GM12878 (cell line): ENCODE data around the gene GALNT6. TPM values are rescaled to one million over a fixed set of nuclear protein-coding genes. Genes with fewer than 3 reads are reported as not detected.

Source experiments
- ATAC-seq: fragments of 200-7000 bp; cut with Tn5 transposase; 3 replicates; pipeline ENCODE4 v1.9.1; 2020; ENCODE audit warnings: mild to moderate bottlenecking, moderate library complexity
- BruUV-seq: library from RNA; stranded (reverse); fragments of 400-500 nt; replicated peaks from 2 replicates; lab custom pipeline; 2021; lab: Mats Ljungman, UMichigan
- CTCF ChIA-PET: fragments of 300-600 bp; sonication (Branson Sonifier 250); formaldehyde crosslinking; extraction: SDS; loops from one replicate; lab custom pipeline; 2021; ENCODE audit warnings: inconsistent platforms; lab: Yijun Ruan, JAX
- POLR2A ChIA-PET: fragments of 350-600 bp; formaldehyde crosslinking; extraction: SDS; loops from one replicate; lab custom pipeline; 2021; ENCODE audit warnings: inconsistent platforms; lab: Charles Lee
- RAD21 ChIA-PET: fragments of 300-600 bp; sonication (Branson Sonifier 250); formaldehyde crosslinking; loops from one replicate; lab custom pipeline; 2023; ENCODE audit warnings: antibody characterized with exemption; ENCODE audit not compliant: unreplicated experiment; lab: Charles Lee
- SMC1A ChIA-PET: fragments of 300-600 bp; sonication (Branson Sonifier 250); formaldehyde crosslinking; loops from one replicate; lab custom pipeline; 2023; ENCODE audit not compliant: unreplicated experiment, uncharacterized antibody; lab: Charles Lee
- DNase-seq: peaks from one replicate; pipeline ENCODE4 v3.0.0-alpha.2; 2011; ENCODE audit warnings: low read depth, low spot score
- FAIRE-seq: peaks from 3 replicates; lab custom pipeline; 2011; peaks lifted over from hg19 to GRCh38; lab: Jason Lieb, UNC
- H2AFZ ChIP-seq: 2 replicates; pipeline ENCODE4 v1.6.0; 2011; ENCODE audit warnings: low read depth, low read length, control low read depth; ENCODE audit not compliant: control insufficient read depth
- H3K27ac ChIP-seq: 2 replicates; pipeline ENCODE4 v1.5.1; 2011; ENCODE audit warnings: control low read depth; ENCODE audit not compliant: control insufficient read depth, insufficient read depth
- H3K27me3 ChIP-seq, 2 experiments: replicated peaks in 1 of 2; 2 replicates each; pipeline versions ENCODE4 v1.6.0 to v1.6.1; 2011; ENCODE audit warnings: low read length in 1 of 2; ENCODE audit not compliant: control insufficient read depth in 2 of 2, insufficient read depth in 2 of 2
- H3K36me3 ChIP-seq, 2 experiments: 2 replicates each; pipeline ENCODE4 v1.5.1; 2011; ENCODE audit warnings: low read length in 1 of 2; ENCODE audit not compliant: control insufficient read depth in 2 of 2, insufficient read depth in 2 of 2
- H3K4me1 ChIP-seq: 2 replicates; pipeline ENCODE4 v1.6.1; 2011; ENCODE audit warnings: mild to moderate bottlenecking, low read length, moderate library complexity, mixed read lengths; ENCODE audit not compliant: control insufficient read depth, insufficient read depth
- H3K4me2 ChIP-seq: 2 replicates; pipeline ENCODE4 v1.6.0; 2011; ENCODE audit warnings: control low read depth; ENCODE audit not compliant: control insufficient read depth, insufficient read depth
- H3K4me3 ChIP-seq: fragments of 200-600 bp; sonication (generic); 2 replicates; pipeline ENCODE4 v1.5.1; 2016
- H3K79me2 ChIP-seq: 2 replicates; pipeline ENCODE4 v1.6.0; 2011; ENCODE audit warnings: low read length; ENCODE audit not compliant: control insufficient read depth, insufficient read depth
- H3K9ac ChIP-seq: 2 replicates; pipeline ENCODE4 v1.8.0; 2011; ENCODE audit warnings: low read length, control low read depth, mixed read lengths; ENCODE audit not compliant: control insufficient read depth, insufficient read depth
- H3K9me3 ChIP-seq: replicated peaks from 3 replicates; pipeline ENCODE4 v1.5.1; 2011; ENCODE audit warnings: mild to moderate bottlenecking, low read length; ENCODE audit not compliant: control insufficient read depth, insufficient read depth
- H4K20me1 ChIP-seq: 2 replicates; pipeline ENCODE4 v1.6.0; 2011; ENCODE audit not compliant: control insufficient read depth, insufficient read depth
- CEBPZ ChIP-seq: fragments of 150-350 bp; IDR thresholded peaks from 2 replicates; pipeline ENCODE4 v1.6.1; 2016; ENCODE audit warnings: low read depth, low read length
- GABPA ChIP-seq: IDR thresholded peaks from 2 replicates; pipeline ENCODE4 v1.6.1; 2014; ENCODE audit warnings: antibody characterized with exemption, low read depth, mild to moderate bottlenecking, inconsistent platforms
- IRF3 ChIP-seq: fragments of 450-650 bp; IDR thresholded peaks from 2 replicates; pipeline ENCODE4 v1.6.1; 2014; ENCODE audit warnings: mild to moderate bottlenecking
- RELB ChIP-seq: fragments of 450-650 bp; IDR thresholded peaks from 2 replicates; pipeline ENCODE4 v1.6.1; 2017; ENCODE audit warnings: low read depth, mild to moderate bottlenecking, moderate library complexity
- SKIL ChIP-seq: fragments of 450-650 bp; IDR thresholded peaks from 2 replicates; pipeline ENCODE4 v1.6.1; 2017; ENCODE audit warnings: mild to moderate bottlenecking, low read depth, inconsistent platforms; ENCODE audit not compliant: poor library complexity, severe bottlenecking
- SMC3 ChIP-seq: IDR thresholded peaks from 2 replicates; pipeline ENCODE4 v1.6.1; 2011; ENCODE audit warnings: low read length, improper control_type of control experiment, borderline replicate concordance
- STAT1 ChIP-seq: fragments of 450-650 bp; conservative IDR thresholded peaks from 2 replicates; pipeline ENCODE4 v1.6.1; 2014; ENCODE audit warnings: antibody characterized with exemption, mild to moderate bottlenecking
- SUPT20H ChIP-seq: IDR thresholded peaks from 2 replicates; pipeline ENCODE4 v1.6.1; 2011; ENCODE audit warnings: low read depth, mild to moderate bottlenecking, low read length, moderate library complexity, borderline replicate concordance; ENCODE audit not compliant: control insufficient read depth
- TCF12 ChIP-seq: IDR thresholded peaks from 2 replicates; pipeline ENCODE4 v1.6.1; 2011; ENCODE audit warnings: low read depth, mild to moderate bottlenecking, low read length
- ZNF217 ChIP-seq: fragments of 450-650 bp; IDR thresholded peaks from 2 replicates; pipeline ENCODE4 v1.6.1; 2017; ENCODE audit warnings: antibody characterized with exemption, mild to moderate bottlenecking
- WGBS: methylation state at CpG from one replicate; pipeline ENCODE4 v1.1.6; 2016; ENCODE audit warnings: low lambda C conversion rate; ENCODE audit not compliant: insufficient replicate concordance, insufficient coverage; ENCODE audit errors: missing lambda C conversion rate; 5-methylcytosine and 5-hydroxymethylcytosine counted together
- in situ Hi-C: fragments of 300-500 bp; cut with MboI; formaldehyde crosslinking; loops from 9 replicates; pipeline ENCODE4 v1.14.3; 2018; ENCODE audit warnings: mixed read lengths
- intact Hi-C: fragments of 100-400 bp; cut with micrococcal nuclease; formaldehyde crosslinking; loops from one replicate; pipeline ENCODE4 v1.14.2; 2022; ENCODE audit not compliant: unreplicated experiment
- polyA plus RNA-seq, 11 experiments: library from polyadenylated mRNA; depleted of rRNA in 4 of 11; unstranded in 6 of 11; stranded (reverse) in 5 of 11; fragments of >200 nt; fragmentation: Nextera tagmentation in 4 of 11; fragmentation: Illumina TruSeq in 1 of 11; extraction: Ambion mirVana in 4 of 11; extraction: Trizol in 1 of 11; gene quantifications; 1 replicate in 1 of 11; 2 replicates in 10 of 11; pipeline versions ENCODE4 v1.2.1 to v1.2.3, GENCODE V29; 2011 to 2016; ENCODE audit warnings: inconsistent platforms in 2 of 11, missing spikeins in 2 of 11, low read depth in 1 of 11
- total RNA-seq, 4 experiments: library from RNA; depleted of rRNA in 3 of 4; stranded (reverse); fragments of >200 nt in 3 of 4; fragmentation: Illumina TruSeq in 1 of 4; extraction: Trizol in 1 of 4; gene quantifications; 2 replicates each; pipeline versions ENCODE4 v1.2.1 to v1.2.3, GENCODE V29; 2013 to 2021

GALNT6 gene
- total and polyA plus RNA-seq, 10 of the 15 experiments (the other 5 are each of a cell fraction or from before 2014, with no cell fraction given), result 6.6 to 40.4 (median 23.7) TPM

GRCh38 chr12:51369581-51369980 is 21.6 kb downstream of the GALNT6 start:
- peak overlapping the region; percentile 62; the same call in 1 of the 2 replicates for H2AFZ ChIP-seq
- in situ Hi-C loops, result no loop called here
- peak overlapping the region; percentile 87 for H3K27ac ChIP-seq
- BruUV-seq, result no TSS peak
- intact Hi-C loops, result loop anchor here (1.0 kb wide), 1 partner anchor 22 kb away; the partner anchor contains the start of gene GALNT6
- POLR2A ChIA-PET, result interaction anchor here (0.6 to 2.8 kb wide), 7 partner anchors 12 to 47 kb away, joined by 3 to 28 read pairs (median 3); partner anchors contain the start of gene GALNT6
- H3K79me2 ChIP-seq, result peaks cover 1% of the 10 kb centered on the region; the same call in 1 of the 2 replicates
- RAD21 ChIA-PET, result interaction anchor here (1.0 to 2.1 kb wide), 6 partner anchors 13 to 163 kb away, joined by 3 to 19 read pairs (median 4); partner anchors contain the start of gene GALNT6
- SMC1A ChIA-PET, result interaction anchor here (0.7 to 2.3 kb wide), 6 partner anchors 16 to 348 kb away, joined by 3 to 14 read pairs (median 4); partner anchors contain the start of gene LETMD1
- peak overlapping the region; percentile 83 for H3K4me2 ChIP-seq
- peaks cover 4 to 15% of the 10 kb centered on the region in 2 experiments; a peak in 3 of 4 replicates for H3K36me3 ChIP-seq
- no peak overlapping the region for H3K4me3 ChIP-seq
- ATAC-seq (no peak), DNase-seq (no peak), FAIRE-seq (no peak)
- H3K4me1 ChIP-seq, result peaks cover 21% of the 10 kb centered on the region
- TF ChIP-seq SUPT20H, result no peak
- no peak for TF ChIP-seq TCF12
- TF ChIP-seq SKIL, result no peak
- TF ChIP-seq RELB, result no peak
- no peak for TF ChIP-seq ZNF217
- no peak for TF ChIP-seq GABPA
- no peak for TF ChIP-seq CEBPZ
- TF ChIP-seq STAT1, result no peak
- TF ChIP-seq SMC3, result no peak
- no peak for TF ChIP-seq IRF3
- no peaks in the 10 kb centered on the region for H4K20me1 ChIP-seq
- CTCF ChIA-PET, result interaction anchor here (0.9 to 2.2 kb wide), 9 partner anchors 8 to 582 kb away, joined by 3 to 8 read pairs (median 4); partner anchors contain the start of genes GALNT6 and SLC4A8
- H3K9me3 ChIP-seq, result no peaks in the 10 kb centered on the region
- peak overlapping the region; percentile 55 for H3K9ac ChIP-seq
- H3K27me3 ChIP-seq, result no peaks in the 10 kb centered on the region
- 42% methylated on average over 4 of the region's 4 CpGs for WGBS
